IMR-90 (cell line): ENCODE measurements around the gene COL23A1. TPM values are rescaled to one million over a fixed set of nuclear protein-coding genes. Genes with fewer than 3 reads are reported as not detected.

ENCODE experiments used
- ATAC-seq: fragments of 200-7000 bp; cut with Tn5 transposase; 2 replicates; pipeline ENCODE4 v1.9.1; 2020; ENCODE audit warnings: low read depth, mild to moderate bottlenecking, moderate library complexity
- BruUV-seq: library from RNA; stranded (reverse); fragments of 400-500 nt; replicated peaks from 2 replicates; lab custom pipeline; 2021; lab: Mats Ljungman, UMichigan
- CTCF ChIA-PET: fragments of 300-600 bp; formaldehyde crosslinking; extraction: SDS; loops from one replicate; lab custom pipeline; 2021; ENCODE audit warnings: antibody characterized with exemption; lab: Yijun Ruan, JAX
- POLR2A ChIA-PET: fragments of 300-600 bp; sonication (Branson Sonifier 250); formaldehyde crosslinking; loops from one replicate; lab custom pipeline; 2022; ENCODE audit warnings: antibody characterized with exemption; ENCODE audit not compliant: unreplicated experiment; lab: Charles Lee
- DNase-seq: peaks from one replicate; pipeline ENCODE4 v3.0.0; 2013
- H2AFZ ChIP-seq: replicated peaks from 2 replicates; pipeline ENCODE3; 2013; ENCODE audit warnings: low read length, mild to moderate bottlenecking; ENCODE audit not compliant: poor library complexity
- H2AK5ac ChIP-seq: 2 replicates; pipeline ENCODE4 v1.6.1; 2013; ENCODE audit warnings: low read depth, low read length, inconsistent platforms
- H2AK9ac ChIP-seq: replicated peaks from 2 replicates; pipeline ENCODE3; 2013; ENCODE audit warnings: mild to moderate bottlenecking, low read depth, low read length, moderate library complexity; ENCODE audit not compliant: poor library complexity
- H2BK120ac ChIP-seq: 2 replicates; pipeline ENCODE4 v1.6.1; 2013; ENCODE audit warnings: low read depth, low read length, inconsistent platforms
- H2BK15ac ChIP-seq: 3 replicates; pipeline ENCODE4 v1.6.1; 2013; ENCODE audit warnings: low read depth, low read length, inconsistent platforms
- H2BK20ac ChIP-seq: 2 replicates; pipeline ENCODE4 v1.6.1; 2013; ENCODE audit warnings: low read depth, mild to moderate bottlenecking, inconsistent platforms, low read length, moderate library complexity
- H2BK5ac ChIP-seq: 2 replicates; pipeline ENCODE4 v1.6.1; 2013; ENCODE audit warnings: mild to moderate bottlenecking, low read depth, low read length, inconsistent platforms; ENCODE audit not compliant: poor library complexity, severe bottlenecking
- H3K14ac ChIP-seq: replicated peaks from 2 replicates; pipeline ENCODE4 v1.6.1; 2013; ENCODE audit warnings: low read depth, low read length, inconsistent platforms
- H3K18ac ChIP-seq: 2 replicates; pipeline ENCODE4 v1.6.1; 2013; ENCODE audit warnings: low read depth, low read length, control low read depth
- H3K23ac ChIP-seq: 2 replicates; pipeline ENCODE4 v1.6.1; 2013; ENCODE audit warnings: low read depth, low read length, inconsistent platforms
- H3K27ac ChIP-seq: 2 replicates; pipeline ENCODE4 v1.5.1; 2013; ENCODE audit warnings: mild to moderate bottlenecking, control low read depth, low read length; ENCODE audit not compliant: insufficient read depth
- H3K27me3 ChIP-seq: 2 replicates; pipeline ENCODE4 v1.6.1; 2013; ENCODE audit warnings: low read length; ENCODE audit not compliant: control insufficient read depth, insufficient read depth
- H3K36me3 ChIP-seq: 2 replicates; pipeline ENCODE4 v1.6.1; 2013; ENCODE audit warnings: low read length, mixed read lengths; ENCODE audit not compliant: control insufficient read depth, insufficient read depth
- H3K4ac ChIP-seq: 2 replicates; pipeline ENCODE4 v1.6.1; 2013; ENCODE audit warnings: low read depth, low read length, inconsistent platforms
- H3K4me1 ChIP-seq: 2 replicates; pipeline ENCODE4 v1.6.1; 2013; ENCODE audit warnings: low read length, mixed read lengths; ENCODE audit not compliant: control insufficient read depth, insufficient read depth
- H3K4me2 ChIP-seq: 2 replicates; pipeline ENCODE4 v1.6.1; 2013; ENCODE audit warnings: low read depth, mild to moderate bottlenecking, control low read depth, low read length, moderate library complexity
- H3K4me3 ChIP-seq: 2 replicates; pipeline ENCODE4 v1.5.1; 2013; ENCODE audit warnings: low read depth, mild to moderate bottlenecking, control low read depth, low read length, moderate library complexity; ENCODE audit not compliant: insufficient read depth
- H3K56ac ChIP-seq: 2 replicates; pipeline ENCODE4 v1.6.1; 2013; ENCODE audit warnings: low read length, inconsistent platforms; ENCODE audit not compliant: insufficient read depth; ENCODE audit errors: extremely low read depth
- H3K79me1 ChIP-seq, 2 experiments: 2 replicates each; pipeline ENCODE4 v1.6.1; 2013; ENCODE audit warnings: low read length in 2 of 2, inconsistent platforms in 1 of 2, low read depth in 1 of 2
- H3K9ac ChIP-seq: 2 replicates; pipeline ENCODE4 v1.6.1; 2013; ENCODE audit warnings: low read depth, low read length, control low read depth
- H3K9me1 ChIP-seq: 2 replicates; pipeline ENCODE4 v1.6.1; 2013; ENCODE audit warnings: low read length, inconsistent platforms; ENCODE audit not compliant: insufficient read depth
- H3K9me3 ChIP-seq: 2 replicates; pipeline ENCODE4 v1.6.1; 2013; ENCODE audit warnings: low read length; ENCODE audit not compliant: control insufficient read depth, insufficient read depth
- H4K20me1 ChIP-seq: 2 replicates; pipeline ENCODE4 v1.6.1; 2013; ENCODE audit warnings: low read length, inconsistent platforms; ENCODE audit not compliant: insufficient read depth
- H4K5ac ChIP-seq: 2 replicates; pipeline ENCODE4 v1.6.1; 2013; ENCODE audit warnings: mild to moderate bottlenecking, low read depth, low read length, control low read depth
- H4K8ac ChIP-seq, 2 experiments: 2 replicates each; pipeline ENCODE4 v1.6.1; 2013; ENCODE audit warnings: low read depth in 2 of 2, low read length in 2 of 2, control low read depth in 1 of 2, inconsistent platforms in 1 of 2
- H4K91ac ChIP-seq: 2 replicates; pipeline ENCODE4 v1.6.1; 2013; ENCODE audit warnings: low read depth, low read length, inconsistent platforms; ENCODE audit not compliant: insufficient read depth
- FOS ChIP-seq: fragments of 150-350 bp; IDR thresholded peaks from 2 replicates; pipeline ENCODE4 v1.6.1; 2016; ENCODE audit warnings: low read depth, low read length
- MAFK ChIP-seq: IDR thresholded peaks from 2 replicates; pipeline ENCODE4 v1.6.1; 2012; ENCODE audit warnings: low read depth, low read length, improper control_type of control experiment
- NFE2L2 ChIP-seq: fragments of 150-350 bp; IDR thresholded peaks from 2 replicates; pipeline ENCODE4 v1.6.1; 2016; ENCODE audit warnings: low read depth, mild to moderate bottlenecking, low read length
- POLR2A ChIP-seq: IDR thresholded peaks from 2 replicates; pipeline ENCODE4 v1.6.1; 2012; ENCODE audit warnings: mild to moderate bottlenecking, low read depth, low read length
- WGBS, 2 experiments: methylation state at CpG; one replicate each; pipeline versions ENCODE4 v1.1.5 to v1.1.7; 2013; ENCODE audit warnings: missing lambda C conversion rate in 2 of 2; ENCODE audit not compliant: insufficient read length in 1 of 2; ENCODE audit errors: extremely low coverage in 2 of 2; 5-methylcytosine and 5-hydroxymethylcytosine counted together
- dilution Hi-C: fragments of 300-500 bp; cut with HindIII; formaldehyde crosslinking; loops from one replicate; pipeline ENCODE4 v1.14.3; 2018; ENCODE audit warnings: low sequenced_read_pairs; ENCODE audit not compliant: unreplicated experiment
- in situ Hi-C: fragments of 300-500 bp; cut with MboI; formaldehyde crosslinking; loops from 3 replicates; pipeline ENCODE4 v1.14.3; 2019; ENCODE audit warnings: low sequenced_read_pairs, inconsistent platforms, mixed read lengths
- intact Hi-C: fragments of 100-400 bp; cut with micrococcal nuclease; formaldehyde crosslinking; loops from 2 replicates; pipeline ENCODE4 v1.10.0; 2022
- polyA plus RNA-seq, 3 experiments: library from polyadenylated mRNA; depleted of rRNA; stranded (reverse); fragments of >200 nt; gene quantifications; 2 replicates each; pipeline ENCODE4 v1.2.3, GENCODE V29; 2012; ENCODE audit warnings: low replicate concordance in 1 of 3
- total RNA-seq: library from RNA; depleted of rRNA; stranded (reverse); fragments of >200 nt; gene quantifications from 2 replicates; pipeline ENCODE4 v1.2.3, GENCODE V29; 2012

Gene COL23A1
- total and polyA plus RNA-seq, 2 of the 4 experiments (the other 2 are of a cell fraction), result not detected

DNA sequence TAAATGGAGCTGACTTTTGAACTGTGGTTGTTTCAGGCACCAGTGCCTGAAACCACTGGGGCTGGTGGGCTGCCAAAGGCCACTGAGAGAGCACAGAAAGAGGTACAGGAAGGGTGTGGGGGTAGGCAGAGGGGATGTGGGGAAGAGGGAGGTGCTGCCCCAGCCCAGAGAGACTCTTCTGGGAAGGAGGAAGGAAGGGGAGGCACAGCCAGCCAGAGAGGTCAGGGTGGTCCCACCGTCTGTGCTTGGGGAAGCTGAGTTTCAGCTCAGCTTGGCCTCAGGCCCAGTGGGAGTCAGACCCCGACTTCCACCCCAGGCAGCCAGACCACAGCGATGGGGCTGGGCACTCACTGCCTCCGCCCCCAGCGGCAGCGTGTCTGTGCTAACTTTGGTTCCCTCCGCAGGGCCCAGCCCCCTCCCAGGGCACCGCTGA, 348.9 kb downstream of the COL23A1 start:
- intact Hi-C loops (no loop called here), dilution Hi-C loops (no loop called here)
- CTCF ChIA-PET, result no interaction called here

More for the DNA sequence above, 348.9 kb downstream of the COL23A1 start:
- Histone ChIP-seq H3K4me2 (no peak overlapping the region), H4K20me1 (no peaks in the 10 kb centered on the region), H4K8ac (no peak overlapping the region), H3K79me1 (no peaks in the 10 kb centered on the region), H2BK5ac (no peak overlapping the region), H2BK20ac (no peak overlapping the region), H3K4me1 (peaks cover 2% of the 10 kb centered on the region; the same call in 1 of the 2 replicates), H3K27ac (no peak overlapping the region), H4K91ac (no peak overlapping the region), H3K14ac (no peak overlapping the region), H3K36me3 (no peaks in the 10 kb centered on the region), H3K18ac (no peak overlapping the region), H3K9me1 (no peaks in the 10 kb centered on the region), H3K4me3 (no peak overlapping the region), H2AK9ac (no peak overlapping the region), H3K23ac (no peak overlapping the region), H4K5ac (no peak overlapping the region), H3K27me3 (no peaks in the 10 kb centered on the region), H2AK5ac (no peak overlapping the region), H3K9me3 (no peaks in the 10 kb centered on the region), H2AFZ (peak overlapping the region; percentile 21), H3K56ac (no peak overlapping the region), H3K9ac (no peak overlapping the region), H2BK120ac (no peak overlapping the region), H2BK15ac (no peak overlapping the region), H3K4ac (no peak overlapping the region)
- DNase-seq, result no peak
- in situ Hi-C loops, result no loop called here
- WGBS, 2 experiments, result 45% methylated on average over 4 of the region's 8 CpGs; no CpG with 5 or more reads in 1 of the 2 experiments
- no peak for ATAC-seq
- POLR2A ChIA-PET, result no interaction called here
- TF ChIP-seq FOS (no peak), NFE2L2 (no peak), POLR2A (no peak), MAFK (no peak)
- BruUV-seq, result no TSS peak
